T47D (cell line): Measurements from ENCODE around the gene IGFALS.
A peak's percentile ranks its signal among the peaks of the same experiment; 100 is the strongest.

Experiments used
- DNase-seq, 2 experiments: peaks; one replicate each; pipeline versions ENCODE4 v3.0.0 to v3.0.0-alpha.2; 2011 to 2012; ENCODE audit warnings: low read depth in 1 of 2, low spot score in 1 of 2
- JUND ChIP-seq: IDR thresholded peaks from 2 replicates; pipeline ENCODE4 v1.6.1; 2012; ENCODE audit warnings: low read depth
- in situ Hi-C: cut with HindIII; loops from 2 replicates; pipeline ENCODE4 v1.10.0; 2016; ENCODE audit warnings: low sequenced_read_pairs, low pct_unique_long_range_greater_than_20kb

The IGFALS gene

DNA sequence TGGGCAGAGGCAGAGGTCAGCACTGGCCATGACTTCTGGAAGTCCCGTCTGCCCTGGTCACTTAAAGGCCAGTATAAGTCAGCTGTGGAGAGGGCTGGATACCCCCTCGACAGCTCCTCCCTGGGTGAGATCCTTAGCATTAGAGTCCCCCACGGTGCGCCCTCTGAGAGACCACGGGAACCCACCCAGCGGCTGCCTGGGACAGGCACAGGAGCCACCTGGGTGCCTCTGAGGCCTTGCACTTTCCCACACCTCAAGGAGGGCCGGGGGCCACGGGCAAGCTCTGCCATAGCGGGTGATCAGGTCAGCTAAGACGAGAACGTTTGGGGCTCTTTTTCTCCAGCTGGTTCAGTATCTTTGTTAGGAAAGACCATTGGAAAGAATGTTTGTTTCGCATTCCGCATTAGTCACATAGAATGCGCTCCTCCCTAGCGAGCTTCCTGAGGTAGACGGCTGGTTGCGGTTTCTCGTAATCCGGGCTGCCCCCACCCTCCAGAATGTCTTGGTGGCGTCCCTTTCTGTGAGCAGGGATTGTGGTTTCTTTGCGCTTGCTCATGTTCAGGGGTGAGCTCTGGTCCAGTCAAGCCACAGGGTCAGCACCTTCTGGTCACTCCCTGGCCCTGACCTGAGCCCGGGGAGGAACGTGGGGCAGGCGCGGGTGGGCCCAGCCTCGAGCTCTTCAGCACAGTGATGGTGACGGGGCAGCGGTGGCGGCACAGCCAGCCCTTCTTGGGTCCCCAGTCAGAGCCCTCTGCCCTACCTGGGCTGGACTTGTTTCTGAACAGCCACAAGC is 47.4 kb downstream of the IGFALS start:
- no peak for TF ChIP-seq JUND
- no peak for DNase-seq
- in situ Hi-C loops = no loop called here

DNA sequence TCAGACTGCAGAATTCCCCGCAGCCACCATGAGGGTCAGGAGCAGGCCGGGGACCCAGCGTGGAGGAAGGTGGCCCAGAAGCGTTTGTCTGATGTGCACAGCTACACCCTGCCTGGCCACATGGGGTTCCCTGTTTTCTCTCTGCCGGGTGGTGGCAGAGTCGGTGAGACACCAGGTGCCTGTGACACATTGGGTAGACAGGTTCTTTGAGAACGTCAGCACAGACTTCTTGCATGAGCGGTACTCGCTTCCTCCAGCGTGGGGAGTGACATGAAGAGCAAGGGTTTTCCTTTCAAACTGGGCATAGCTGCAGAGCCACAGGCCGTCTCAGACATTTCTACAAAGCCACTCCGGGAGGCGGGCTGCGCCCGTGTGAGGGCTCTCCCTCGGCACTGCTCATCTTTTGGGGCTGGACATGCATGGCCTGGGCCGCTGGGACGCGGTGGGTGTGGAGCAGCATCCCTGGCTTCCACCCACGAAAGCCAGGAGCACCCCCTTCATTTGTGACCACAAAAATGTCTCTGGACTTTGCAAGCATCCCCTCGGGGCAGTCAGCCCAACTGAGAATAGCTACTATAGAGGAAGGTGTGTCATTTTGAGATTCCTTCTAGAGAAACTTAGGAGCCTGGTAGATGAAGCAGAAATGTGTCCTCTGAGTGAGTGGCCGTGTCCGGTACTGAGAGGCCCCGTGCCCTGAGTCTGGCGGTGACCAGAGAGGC is 48.2 kb downstream of the IGFALS start:
- DNase-seq = peak in 1 of 2 experiments; percentile 45
- in situ Hi-C loops = no loop called here
- no peak for TF ChIP-seq JUND

DNA sequence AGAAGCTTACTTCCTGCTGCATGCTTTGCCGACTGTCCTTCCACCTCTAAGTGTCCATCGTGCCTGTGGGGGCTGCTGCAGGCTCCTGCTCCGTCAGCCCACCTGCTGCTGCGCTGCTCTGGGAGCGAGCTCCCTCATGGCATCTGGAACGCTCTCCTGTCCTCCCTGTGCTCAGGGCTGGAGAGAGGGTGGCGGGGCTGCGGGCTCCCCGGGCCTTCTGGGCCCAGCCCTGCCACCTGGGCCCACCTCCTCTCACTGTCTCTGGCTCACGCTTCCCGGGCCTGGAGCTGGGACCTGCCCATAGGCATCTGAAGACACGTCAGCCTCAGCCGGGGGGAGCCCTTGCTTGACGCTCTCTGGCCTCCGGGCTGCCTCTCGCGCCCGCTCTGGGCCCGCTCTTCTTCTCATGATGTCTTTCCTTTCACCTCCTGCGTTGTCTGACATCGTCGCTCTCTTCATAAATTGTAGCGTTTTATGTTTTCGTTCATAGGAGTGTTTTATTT is 49.1 kb downstream of the IGFALS start:
- in situ Hi-C loops = no loop called here
- DNase-seq = no peak
- no peak for TF ChIP-seq JUND

DNA sequence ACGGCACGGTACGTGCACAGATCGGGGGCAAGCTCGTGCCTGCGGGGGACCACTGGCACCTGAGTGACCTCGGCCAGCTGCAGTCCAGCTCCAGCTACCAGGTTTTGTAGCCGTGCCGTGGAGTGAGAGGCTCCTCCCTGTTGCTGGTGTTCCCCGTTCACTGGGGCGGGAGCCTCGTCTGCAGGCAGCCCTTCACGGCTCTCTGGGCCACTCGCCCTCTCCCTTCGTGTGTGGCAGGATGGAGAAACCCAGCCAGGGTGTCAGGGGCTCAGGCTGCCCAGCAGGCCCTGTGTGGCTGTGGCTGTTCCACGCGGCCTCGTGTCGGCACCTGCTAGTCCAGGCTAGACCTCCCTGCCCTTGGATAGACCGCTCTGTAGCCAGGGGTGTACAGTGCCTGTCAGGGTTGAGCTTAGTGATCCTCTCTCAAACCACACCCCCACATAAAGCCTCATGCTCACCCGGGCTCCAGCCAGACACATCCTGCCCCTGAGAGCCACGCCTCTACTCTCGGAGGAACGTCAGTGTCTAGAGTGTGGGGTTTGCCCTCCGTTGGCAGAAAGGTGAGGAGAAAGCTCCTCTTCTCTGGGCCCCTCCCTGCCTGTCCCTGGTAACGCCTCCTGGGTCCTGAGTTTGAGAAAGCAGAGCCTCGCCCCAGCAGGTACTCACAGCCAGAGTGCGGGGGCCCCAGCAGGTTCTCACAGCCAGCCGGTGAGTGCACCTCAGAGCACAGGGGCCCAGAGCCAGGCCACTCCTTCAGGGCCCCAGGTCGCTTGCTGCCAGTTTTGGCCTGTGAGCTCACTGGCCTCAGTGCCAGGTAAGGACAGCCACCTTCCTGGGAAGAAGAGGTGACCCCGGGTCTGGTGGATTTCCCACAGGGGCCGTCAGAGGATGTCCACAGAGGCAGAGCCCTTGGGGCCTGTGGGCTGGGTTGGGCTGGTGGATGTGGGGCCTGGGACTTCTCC is 49.8 kb downstream of the IGFALS start:
- DNase-seq = no peak
- no peak for TF ChIP-seq JUND
- in situ Hi-C loops = no loop called here

DNA sequence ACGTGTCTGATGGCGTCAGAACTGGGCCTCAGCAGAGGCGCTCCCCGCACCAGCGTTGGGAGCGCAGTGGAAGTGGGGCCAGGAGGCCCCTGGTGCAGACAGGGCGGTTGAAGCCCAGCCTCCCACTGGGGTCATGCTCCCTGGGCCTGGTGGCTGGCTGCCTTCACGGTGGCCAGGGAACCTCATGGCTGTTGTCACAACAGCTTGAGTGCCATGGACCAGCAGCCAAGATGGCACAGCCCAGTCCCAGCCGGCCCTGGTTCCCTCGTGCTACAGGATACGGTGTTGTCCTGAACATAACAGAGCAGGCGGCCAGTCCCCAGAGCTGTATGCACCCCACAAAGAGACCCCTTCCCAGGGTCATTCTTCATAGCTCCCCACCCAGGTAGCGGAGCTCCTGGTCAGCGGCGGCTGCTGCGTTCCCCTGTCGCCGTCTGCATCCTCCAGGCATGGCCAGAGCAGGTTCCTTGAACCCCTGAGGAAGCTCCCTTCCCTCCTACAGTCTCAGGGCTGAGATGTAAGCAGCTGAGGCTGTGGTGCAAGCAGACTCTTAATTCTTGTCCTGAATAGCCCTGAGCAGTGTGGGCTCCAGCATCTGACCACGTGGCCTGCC is 51.8 kb downstream of the IGFALS start:
- in situ Hi-C loops = no loop called here
- no peak for TF ChIP-seq JUND
- no peak for DNase-seq

DNA sequence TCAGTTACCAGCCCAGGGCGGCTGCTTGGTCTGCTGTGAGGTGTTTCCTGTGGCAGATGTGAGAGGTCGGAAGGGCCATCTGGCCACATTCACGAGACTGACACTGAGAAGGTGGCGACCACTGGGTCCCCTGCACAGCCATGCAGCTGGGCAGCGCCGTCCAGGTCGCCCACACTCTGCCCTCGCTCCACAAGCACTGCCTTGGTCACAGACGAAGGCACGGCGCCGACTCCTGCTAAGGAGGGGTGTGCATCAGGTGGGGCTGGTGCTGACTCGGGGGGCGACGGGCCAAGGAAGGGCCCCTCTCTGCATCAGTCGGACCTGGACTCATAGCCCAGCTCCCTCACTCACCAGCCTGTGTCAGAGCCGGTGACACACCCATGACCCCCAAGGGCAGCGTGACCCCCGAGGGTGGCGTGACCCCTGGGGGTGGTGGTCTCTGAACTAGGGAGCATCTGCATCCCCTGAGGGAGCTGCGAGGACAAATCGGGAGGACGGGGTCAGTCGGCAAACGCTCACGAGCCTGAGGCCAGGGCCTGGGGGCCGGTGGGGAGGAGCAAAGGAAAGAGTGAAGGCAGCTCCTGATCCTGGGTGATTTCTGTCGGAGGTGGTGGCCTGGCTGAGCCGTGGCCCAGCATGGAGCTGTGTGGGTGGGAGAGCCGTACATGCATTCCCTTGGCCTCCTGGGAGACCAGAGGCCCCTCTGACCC is 52.6 kb downstream of the IGFALS start:
- TF ChIP-seq JUND = no peak
- in situ Hi-C loops = no loop called here
- no peak for DNase-seq
